Fibroblast of skin of right biceps (primary cell): ENCODE results near the gene TBC1D22A.

ENCODE experiments used
- DNase-seq: peaks from one replicate; pipeline ENCODE4 v3.0.0-alpha.2; 2013

TBC1D22A gene

GRCh38 chr22:47151490-47151889, 389.0 kb downstream of the TBC1D22A start:
- peak; percentile 43 for DNase-seq

DNA sequence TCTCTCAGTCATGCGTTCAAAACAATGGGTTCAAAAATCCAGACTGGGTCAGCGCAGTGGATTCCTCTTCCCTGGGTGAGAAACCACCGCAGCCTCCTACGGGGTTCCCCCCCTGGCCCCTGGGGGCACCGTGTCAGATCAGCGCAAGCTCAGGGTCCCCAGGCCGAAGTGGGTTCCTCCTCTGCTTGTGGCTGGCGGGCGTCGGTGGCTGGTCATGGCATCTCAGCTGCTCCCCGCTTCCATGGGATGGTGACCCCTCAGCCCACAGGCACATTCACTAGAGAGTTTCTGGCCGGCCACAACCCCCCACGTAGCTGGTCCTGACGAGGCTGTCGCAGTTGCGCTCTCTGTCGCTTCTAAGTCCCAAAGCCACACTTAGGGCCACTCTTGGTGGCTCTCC, 389.8 kb downstream of the TBC1D22A start:
- DNase-seq = no peak

DNA sequence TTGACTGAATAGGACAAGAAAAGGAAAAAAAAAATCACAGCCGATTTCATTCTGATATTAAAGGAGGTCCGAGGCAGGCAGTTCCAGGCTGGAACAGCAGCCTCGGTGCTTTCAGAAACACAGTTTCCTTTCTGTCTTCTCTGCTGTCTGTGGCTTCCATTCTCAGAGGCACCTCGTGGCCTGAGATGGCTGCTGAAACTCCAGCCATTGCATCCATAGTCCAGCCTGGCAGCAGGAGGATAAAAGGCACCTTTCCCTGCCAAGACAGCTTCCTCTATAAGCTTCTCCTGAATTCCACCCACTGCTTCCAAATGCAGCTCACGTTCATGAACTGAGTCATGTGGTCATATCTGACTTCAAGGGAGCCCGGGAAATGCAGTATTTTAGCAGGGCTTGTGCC, 390.5 kb downstream of the TBC1D22A start:
- DNase-seq = peak; percentile 12

DNA sequence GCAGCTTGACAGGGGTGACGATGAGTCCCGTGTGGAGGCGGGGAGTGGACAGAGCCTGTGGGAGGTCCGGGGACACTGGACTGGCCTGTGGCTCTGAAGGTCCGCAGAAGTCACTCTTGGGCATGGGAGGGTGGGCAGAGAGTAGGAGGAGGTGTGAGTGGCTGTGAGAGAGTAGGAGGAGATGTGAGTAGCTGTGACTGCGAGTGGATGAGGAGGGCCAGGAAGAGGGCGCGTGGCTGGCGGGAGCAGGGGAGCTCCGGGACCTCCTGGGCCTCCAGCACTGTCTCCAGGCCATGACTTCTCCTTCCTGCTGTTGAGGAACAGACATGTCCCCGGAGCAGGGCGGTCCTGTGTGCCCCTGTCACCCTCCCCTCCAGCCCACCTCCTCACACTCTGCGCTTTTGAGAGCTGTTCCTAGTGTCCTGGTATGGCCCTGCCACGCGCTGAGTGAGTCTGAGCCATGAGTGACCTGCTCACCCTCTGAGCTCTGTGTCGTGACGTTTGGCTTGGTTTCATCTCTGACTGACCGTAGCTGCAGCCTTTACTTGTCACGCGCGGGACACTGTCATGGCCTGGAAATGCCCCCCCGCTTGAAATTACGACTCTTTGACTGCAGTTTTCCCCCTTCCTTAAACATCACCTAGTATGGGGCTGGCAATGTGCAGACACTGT, 391.5 kb downstream of the TBC1D22A start:
- DNase-seq = no peak

- peak; percentile 8 for DNase-seq
Measured at GRCh38 chr22:47154621-47155081, 392.2 kb downstream of the TBC1D22A start.

DNA sequence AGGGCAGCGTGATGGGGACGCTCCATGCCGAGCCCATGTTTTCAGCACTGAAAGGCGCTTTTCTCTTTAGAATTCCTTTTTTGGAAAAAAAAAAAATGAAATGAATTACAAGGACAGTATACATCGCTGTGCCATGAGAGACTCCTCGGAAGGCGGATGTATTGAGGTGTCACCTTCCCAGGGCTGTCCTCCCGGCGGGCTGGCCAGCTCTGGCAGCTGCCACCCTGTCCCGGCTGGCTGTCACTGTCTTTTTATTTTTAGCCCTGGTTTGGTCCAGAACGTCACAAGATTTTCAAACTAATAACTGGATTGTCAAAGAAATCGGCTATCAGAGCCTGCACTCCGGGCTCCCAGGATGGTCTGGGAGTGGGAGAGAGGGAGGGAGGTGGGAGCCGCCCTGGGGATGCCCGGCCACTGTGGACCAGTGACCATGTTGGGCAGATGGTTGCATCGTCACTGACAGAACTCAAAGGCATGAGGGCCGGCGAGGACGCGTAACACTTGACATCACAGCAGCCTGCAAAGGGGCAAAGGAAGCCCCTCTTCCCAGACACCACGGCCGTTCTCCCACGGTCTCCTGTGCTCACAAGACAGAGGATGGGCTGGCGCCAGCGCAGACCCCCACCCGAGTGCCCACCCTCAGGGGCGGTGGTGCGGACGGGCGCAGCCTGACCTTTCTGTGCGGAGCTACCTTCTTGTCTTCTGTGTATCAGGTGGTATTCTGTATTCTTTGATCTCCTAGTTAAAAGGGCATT, 392.9 kb downstream of the TBC1D22A start:
- no peak for DNase-seq

DNA sequence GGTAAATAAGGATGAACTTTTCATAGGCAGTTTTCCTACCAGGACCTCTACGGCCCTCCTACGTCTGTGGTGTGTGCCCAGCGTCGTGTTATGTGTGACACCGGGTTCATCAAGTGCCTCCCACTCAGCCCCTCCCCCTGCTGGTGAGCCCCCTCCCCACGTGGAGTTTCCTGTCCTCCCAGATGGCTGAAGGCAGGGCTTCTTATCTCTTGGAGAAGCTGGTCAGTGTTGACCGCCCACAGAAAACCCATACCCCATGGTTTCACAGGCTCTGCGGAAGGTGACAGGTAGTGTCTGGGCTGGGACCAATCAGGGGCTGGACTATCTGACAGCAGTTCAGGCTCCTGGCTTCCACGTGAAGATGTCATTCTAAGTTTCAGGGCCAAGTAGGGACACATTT, 393.5 kb downstream of the TBC1D22A start:
- no peak for DNase-seq

- no peak for DNase-seq
Measured at GRCh38 chr22:47156352-47157092, 394.1 kb downstream of the TBC1D22A start.

GRCh38 chr22:47157093-47157420, 394.6 kb downstream of the TBC1D22A start:
- no peak for DNase-seq

GRCh38 chr22:47157486-47158270, 395.2 kb downstream of the TBC1D22A start:
- DNase-seq = no peak

DNA sequence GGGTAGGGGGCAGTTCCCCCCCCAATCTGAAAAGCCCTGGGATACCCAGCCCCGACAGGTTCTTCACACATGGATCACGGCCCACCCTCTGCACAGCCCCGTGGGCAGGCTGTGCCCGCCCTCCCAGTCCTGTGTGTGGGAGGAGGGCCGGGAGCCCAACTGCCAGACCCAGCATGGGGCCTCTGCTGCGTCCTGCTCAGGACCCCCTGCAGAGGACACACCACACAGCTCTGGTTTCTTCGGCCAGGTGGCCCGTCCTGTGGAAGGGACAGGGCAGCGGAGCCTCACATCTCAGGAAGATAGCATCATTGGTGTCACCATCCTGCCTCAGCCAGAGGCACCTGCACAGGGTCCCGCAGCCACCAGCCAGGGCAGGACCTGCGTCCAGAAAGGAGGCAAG, 396.0 kb downstream of the TBC1D22A start:
- DNase-seq = no peak

GRCh38 chr22:47159592-47159991, 397.1 kb downstream of the TBC1D22A start:
- DNase-seq = no peak

DNA sequence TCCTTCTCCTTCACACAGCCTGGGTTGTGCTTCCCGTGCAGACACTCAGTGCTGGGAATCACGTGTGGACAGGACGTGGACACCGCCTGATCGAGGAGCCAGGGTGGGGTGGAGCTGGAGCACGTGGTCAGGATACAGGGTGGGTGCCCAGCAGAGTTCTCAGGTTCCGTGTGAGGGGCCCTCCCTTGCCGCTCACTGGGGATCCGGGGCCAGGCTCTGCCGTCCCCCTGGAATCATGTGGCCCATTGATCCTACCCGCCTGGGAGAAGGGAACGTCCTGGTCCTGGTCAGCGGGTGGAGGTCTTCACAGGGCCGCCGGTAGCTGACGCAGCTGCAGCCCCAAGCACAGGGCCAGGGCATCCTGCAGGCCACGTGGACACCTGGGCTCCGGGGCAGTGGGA, 397.7 kb downstream of the TBC1D22A start:
- no peak for DNase-seq

DNA sequence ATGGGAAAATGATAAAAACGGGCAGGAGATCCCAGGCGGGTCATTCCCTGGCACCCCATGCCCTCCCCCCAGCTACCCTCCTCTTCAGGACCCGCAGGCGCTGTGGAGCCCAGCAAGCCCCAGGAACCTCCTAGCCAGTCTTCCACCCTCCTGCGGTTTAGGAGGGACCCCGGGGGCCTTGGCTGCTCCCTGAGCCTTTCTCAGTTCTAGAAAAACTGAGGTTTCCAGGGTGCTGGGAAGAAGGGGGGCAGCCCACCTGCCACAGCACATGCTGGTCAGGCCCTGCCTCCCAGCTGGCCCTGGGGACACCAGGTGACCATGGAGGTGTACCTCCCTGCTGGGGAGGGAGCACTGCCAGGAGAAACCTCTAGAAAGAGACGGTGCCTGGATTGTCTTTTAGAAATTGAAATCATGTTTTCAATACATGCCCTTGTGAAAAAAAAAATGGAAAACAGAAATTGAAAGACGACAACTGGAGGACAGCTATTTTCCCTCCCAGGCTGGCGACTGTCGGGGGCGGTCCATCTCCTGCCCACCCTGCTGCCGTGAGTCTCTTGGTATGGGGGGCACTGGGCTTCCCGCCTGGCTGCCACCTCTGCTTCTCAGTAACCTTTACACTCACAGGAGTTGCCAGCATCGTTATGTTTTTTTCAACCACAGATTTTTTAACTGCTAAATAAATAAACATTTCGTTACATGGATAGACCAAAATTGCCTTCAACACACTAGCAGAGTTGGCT, 398.5 kb downstream of the TBC1D22A start:
- no peak for DNase-seq

DNA sequence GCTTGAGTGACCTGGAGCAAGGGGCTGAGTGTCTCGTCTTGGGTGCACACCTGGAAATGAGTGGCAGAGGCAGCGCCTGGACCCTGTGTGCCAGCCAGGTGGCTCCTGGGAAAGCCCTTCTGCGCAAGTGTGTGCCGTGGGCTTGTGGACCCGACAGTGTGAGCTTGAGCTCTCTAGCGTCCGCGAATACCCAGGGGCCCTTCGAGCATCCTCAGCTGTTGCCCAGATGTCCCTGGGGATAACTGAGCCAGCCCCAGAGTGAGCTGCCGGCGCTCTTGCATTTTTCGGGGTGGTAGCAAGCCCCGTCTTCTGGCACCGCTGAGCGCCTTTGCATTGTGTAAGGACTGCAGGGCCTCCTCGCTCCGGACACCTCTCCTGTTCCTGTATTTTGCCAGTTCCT, 399.2 kb downstream of the TBC1D22A start:
- DNase-seq = no peak

DNA sequence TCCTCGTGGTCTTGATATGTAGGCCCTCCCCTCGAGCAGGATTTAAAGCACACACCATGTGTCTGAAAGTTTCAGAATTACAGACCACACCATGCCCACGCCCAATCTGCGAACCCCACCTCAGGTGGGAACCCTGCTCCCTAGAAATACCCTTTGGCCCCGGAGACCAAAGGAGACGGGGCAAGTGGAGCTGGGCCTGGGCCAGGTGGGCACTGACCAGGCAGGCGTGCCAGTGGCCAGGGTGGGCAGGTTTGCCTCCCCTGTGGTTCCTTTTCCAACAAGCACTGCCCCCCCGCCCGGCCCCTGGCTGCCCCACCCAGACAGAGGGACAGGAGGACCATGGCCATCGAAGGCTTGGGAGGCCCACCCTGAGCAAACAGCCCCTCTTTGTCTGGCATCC, 400.4 kb downstream of the TBC1D22A start:
- DNase-seq = no peak

GRCh38 chr22:47163481-47163855, 401.0 kb downstream of the TBC1D22A start:
- DNase-seq = no peak

- no peak for DNase-seq
Measured at GRCh38 chr22:47163856-47164513, 401.5 kb downstream of the TBC1D22A start.

DNA sequence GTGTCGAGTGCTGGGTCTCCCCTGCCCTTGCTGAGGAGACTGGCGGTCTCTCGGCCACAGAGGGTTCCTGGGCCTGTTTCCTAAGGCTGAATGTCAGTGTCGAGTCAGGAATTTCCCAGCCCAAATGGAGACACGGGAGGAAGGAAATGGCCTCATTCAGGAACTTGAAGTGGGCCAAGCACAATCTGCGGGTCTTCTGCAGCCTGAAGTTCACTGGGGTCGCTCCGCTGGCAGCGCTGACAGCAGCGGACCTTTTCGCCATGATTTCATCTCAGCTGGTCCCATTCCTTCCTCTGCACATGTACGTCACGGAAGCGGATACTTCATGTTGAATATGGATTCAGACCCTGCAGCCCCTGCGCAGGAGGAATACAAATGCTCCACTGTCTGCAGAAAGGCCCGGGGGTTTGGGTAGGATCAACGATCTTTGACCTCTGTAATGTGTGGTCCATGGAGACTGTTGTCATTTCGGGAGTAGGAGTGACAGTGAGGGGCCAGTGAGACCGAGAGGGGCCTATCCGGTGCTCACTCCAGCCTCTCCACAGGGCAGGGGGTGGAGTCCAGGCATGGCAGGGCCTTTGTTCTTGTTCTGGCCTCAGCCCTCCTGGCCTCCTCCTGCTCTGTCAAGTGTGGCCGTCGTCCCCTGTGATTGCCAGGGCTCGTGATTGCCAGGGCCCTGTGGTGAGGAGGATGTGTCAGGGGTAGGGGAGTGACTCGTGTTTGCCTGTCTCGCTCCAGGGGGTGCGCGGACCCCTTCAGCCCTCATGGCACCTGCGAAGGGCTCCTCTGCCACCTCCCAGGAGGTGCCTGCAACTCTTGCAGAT, 402.3 kb downstream of the TBC1D22A start:
- no peak for DNase-seq

DNA sequence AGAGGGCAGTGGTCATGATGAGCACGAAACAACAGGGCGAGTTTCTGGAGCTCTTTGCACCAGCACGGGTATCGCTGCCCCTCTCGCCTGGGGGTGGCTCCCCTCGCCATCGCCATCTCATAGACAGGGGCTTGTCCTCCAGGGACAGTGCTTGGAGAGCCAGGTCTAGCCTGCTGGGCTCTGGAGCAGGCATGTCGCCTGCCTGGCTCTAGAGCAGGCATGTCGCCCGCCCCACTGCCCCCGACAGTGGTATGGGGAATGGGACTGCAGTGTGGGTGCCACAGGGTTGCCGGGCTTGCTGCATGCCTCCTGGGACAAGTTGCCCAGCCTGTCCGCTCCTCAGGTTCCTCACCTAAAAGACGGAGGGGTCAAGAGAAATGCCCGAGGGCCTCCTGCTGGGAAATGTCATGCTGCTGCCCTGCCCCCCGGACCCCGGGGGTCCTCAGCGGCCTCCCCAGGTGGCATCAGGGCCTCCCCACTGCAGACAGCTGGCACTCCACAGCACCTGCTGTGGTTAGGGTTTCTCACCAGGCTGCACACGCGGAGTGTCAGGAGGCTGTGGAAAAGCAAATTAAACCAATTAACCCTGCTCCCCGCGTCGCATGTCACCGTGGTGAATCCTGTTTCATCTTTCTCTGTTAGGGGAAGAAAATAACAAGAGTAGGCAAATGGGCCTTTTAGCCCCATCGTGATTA, 403.0 kb downstream of the TBC1D22A start:
- no peak for DNase-seq
